Measurements from ENCODE around the gene TMEM139. TPM values are rescaled to one million over a fixed set of nuclear protein-coding genes. Genes with fewer than 3 reads are reported as not detected.

The TMEM139 gene
- under 1 TPM in 2 of 3 donors, not detected in 1; 0.19 to 0.32 TPM for total RNA-seq

GRCh38 chr7:143284591-143285469 lies at the start of gene TMEM139:
TSS of gene TMEM139 (plus strand) at chr7:143284958. CDS start at chr7:143285958, 1,000 bp downstream.
- ATAC-seq (no peak), DNase-seq (no peak)
- H3K4me3 Mint-ChIP-seq = no peak within 1 kb of the TSS
- H3K4me1 Mint-ChIP-seq (ENCODE audit: low read depth) = peaks cover 48% of the 10 kb centered on the region
- H3K27me3 Mint-ChIP-seq (ENCODE audit: low read depth) = no peaks in the 10 kb centered on the region
- no peaks in the 10 kb centered on the region for H3K9me3 Mint-ChIP-seq
- H3K36me3 Mint-ChIP-seq (ENCODE audit: insufficient read depth) = peaks cover 5% of the 10 kb centered on the region

GRCh38 chr7:143235561-143235960 lies 49.2 kb upstream of the TMEM139 start:
- ATAC-seq (no peak), DNase-seq (no peak)
- Mint-ChIP-seq H3K4me1 (ENCODE audit: low read depth) (no peaks in the 10 kb centered on the region), H3K9me3 (peaks cover 23% of the 10 kb centered on the region), H3K4me3 (no peak overlapping the region), H3K36me3 (ENCODE audit: insufficient read depth) (peaks cover 11% of the 10 kb centered on the region), H3K27me3 (ENCODE audit: low read depth) (peaks cover 15% of the 10 kb centered on the region)

- Mint-ChIP-seq H3K4me3 (no peak overlapping the region), H3K4me1 (ENCODE audit: low read depth) (peaks cover 5% of the 10 kb centered on the region), H3K9me3 (peaks cover 23% of the 10 kb centered on the region), H3K36me3 (ENCODE audit: insufficient read depth) (peaks cover 11% of the 10 kb centered on the region), H3K27me3 (ENCODE audit: low read depth) (peaks cover 15% of the 10 kb centered on the region)
- DNase-seq (no peak), ATAC-seq (no peak)
Observed at GRCh38 chr7:143236408-143236990, 48.3 kb upstream of the TMEM139 start.

- DNase-seq (no peak), ATAC-seq (no peak)
- H3K9me3 Mint-ChIP-seq = peaks cover 23% of the 10 kb centered on the region
- peaks cover 15% of the 10 kb centered on the region for H3K27me3 Mint-ChIP-seq (ENCODE audit: low read depth)
- H3K4me3 Mint-ChIP-seq = no peak overlapping the region
- H3K4me1 Mint-ChIP-seq (ENCODE audit: low read depth) = peaks cover 5% of the 10 kb centered on the region
- H3K36me3 Mint-ChIP-seq (ENCODE audit: insufficient read depth) = peaks cover 11% of the 10 kb centered on the region
Observed at GRCh38 chr7:143237366-143237765, 47.4 kb upstream of the TMEM139 start.

GRCh38 chr7:143238289-143238980 lies 46.3 kb upstream of the TMEM139 start:
- Mint-ChIP-seq H3K4me3 (no peak overlapping the region), H3K27me3 (ENCODE audit: low read depth) (peaks cover 15% of the 10 kb centered on the region), H3K4me1 (ENCODE audit: low read depth) (peaks cover 5% of the 10 kb centered on the region), H3K36me3 (ENCODE audit: insufficient read depth) (peaks cover 11% of the 10 kb centered on the region), H3K9me3 (peaks cover 23% of the 10 kb centered on the region)
- DNase-seq (no peak), ATAC-seq (no peak)

- DNase-seq (no peak), ATAC-seq (no peak)
- Mint-ChIP-seq H3K27me3 (ENCODE audit: low read depth) (peaks cover 15% of the 10 kb centered on the region), H3K4me3 (no peak overlapping the region), H3K36me3 (ENCODE audit: insufficient read depth) (peaks cover 11% of the 10 kb centered on the region), H3K4me1 (ENCODE audit: low read depth) (peaks cover 17% of the 10 kb centered on the region), H3K9me3 (peaks cover 23% of the 10 kb centered on the region)
Observed at GRCh38 chr7:143239813-143240212, 44.9 kb upstream of the TMEM139 start.

- Mint-ChIP-seq H3K36me3 (ENCODE audit: insufficient read depth) (peaks cover 11% of the 10 kb centered on the region), H3K27me3 (ENCODE audit: low read depth) (peaks cover 15% of the 10 kb centered on the region), H3K9me3 (peaks cover 20% of the 10 kb centered on the region), H3K4me3 (no peak overlapping the region), H3K4me1 (ENCODE audit: low read depth) (peaks cover 24% of the 10 kb centered on the region)
- peak; percentile 63 for DNase-seq
- peak; percentile 76 to 82 for ATAC-seq
Observed at GRCh38 chr7:143240291-143241168, 44.2 kb upstream of the TMEM139 start.

GRCh38 chr7:143242306-143242705 lies 42.5 kb upstream of the TMEM139 start:
- H3K4me3 Mint-ChIP-seq = no peak overlapping the region
- H3K4me1 Mint-ChIP-seq (ENCODE audit: low read depth) = peaks cover 41% of the 10 kb centered on the region
- ATAC-seq (no peak), DNase-seq (no peak)
- no peaks in the 10 kb centered on the region for H3K36me3 Mint-ChIP-seq (ENCODE audit: insufficient read depth)
- H3K9me3 Mint-ChIP-seq = peaks cover 2% of the 10 kb centered on the region
- peaks cover 2% of the 10 kb centered on the region for H3K27me3 Mint-ChIP-seq (ENCODE audit: low read depth)

GRCh38 chr7:143243111-143243510 lies 41.6 kb upstream of the TMEM139 start:
- Mint-ChIP-seq H3K4me3 (no peak overlapping the region), H3K4me1 (ENCODE audit: low read depth) (peaks cover 43% of the 10 kb centered on the region), H3K27me3 (ENCODE audit: low read depth) (no peaks in the 10 kb centered on the region), H3K9me3 (no peaks in the 10 kb centered on the region), H3K36me3 (ENCODE audit: insufficient read depth) (no peaks in the 10 kb centered on the region)
- ATAC-seq (no peak), DNase-seq (no peak)

GRCh38 chr7:143243614-143244013 lies 41.1 kb upstream of the TMEM139 start:
- Mint-ChIP-seq H3K4me3 (no peak overlapping the region), H3K9me3 (no peaks in the 10 kb centered on the region), H3K27me3 (ENCODE audit: low read depth) (no peaks in the 10 kb centered on the region), H3K4me1 (ENCODE audit: low read depth) (peaks cover 47% of the 10 kb centered on the region), H3K36me3 (ENCODE audit: insufficient read depth) (no peaks in the 10 kb centered on the region)
- ATAC-seq = no peak
- no peak for DNase-seq

GRCh38 chr7:143244321-143244720 lies 40.4 kb upstream of the TMEM139 start:
- Mint-ChIP-seq H3K27me3 (ENCODE audit: low read depth) (no peaks in the 10 kb centered on the region), H3K36me3 (ENCODE audit: insufficient read depth) (peaks cover 3% of the 10 kb centered on the region), H3K4me1 (ENCODE audit: low read depth) (peaks cover 54% of the 10 kb centered on the region), H3K9me3 (peaks cover 7% of the 10 kb centered on the region), H3K4me3 (no peak overlapping the region)
- DNase-seq = no peak
- ATAC-seq = no peak

GRCh38 chr7:143245123-143245522 lies 39.6 kb upstream of the TMEM139 start:
- no peaks in the 10 kb centered on the region for H3K27me3 Mint-ChIP-seq (ENCODE audit: low read depth)
- H3K36me3 Mint-ChIP-seq (ENCODE audit: insufficient read depth) = peaks cover 3% of the 10 kb centered on the region
- no peak overlapping the region for H3K4me3 Mint-ChIP-seq
- DNase-seq (no peak), ATAC-seq (peak; percentile 63 to 67)
- peaks cover 14% of the 10 kb centered on the region for H3K9me3 Mint-ChIP-seq
- peaks cover 61% of the 10 kb centered on the region for H3K4me1 Mint-ChIP-seq (ENCODE audit: low read depth)

- Mint-ChIP-seq H3K4me3 (no peak overlapping the region), H3K27me3 (ENCODE audit: low read depth) (no peaks in the 10 kb centered on the region)
Observed at GRCh38 chr7:143247372-143247771, 37.4 kb upstream of the TMEM139 start.

More at GRCh38 chr7:143247372-143247771, 37.4 kb upstream of the TMEM139 start:
- H3K4me1 Mint-ChIP-seq (ENCODE audit: low read depth) = peaks cover 78% of the 10 kb centered on the region
- DNase-seq (no peak), ATAC-seq (no peak)
- peaks cover 3% of the 10 kb centered on the region for H3K36me3 Mint-ChIP-seq (ENCODE audit: insufficient read depth)
- peaks cover 17% of the 10 kb centered on the region for H3K9me3 Mint-ChIP-seq
